Measurements from ENCODE around the gene CD300E. TPM values are rescaled to one million over a fixed set of nuclear protein-coding genes. Genes with fewer than 3 reads are reported as not detected.

The CD300E gene
- total and polyA plus RNA-seq, 2 donors (not counting 1 experiment from before 2014, with no cell fraction given): not detected

- Histone ChIP-seq H3K9ac (ENCODE audit: insufficient read depth, low read length) (no peak overlapping the region), H3K4me1 (ENCODE audit: control insufficient read depth, extremely low read depth, insufficient read depth, low read length) (no peaks in the 10 kb centered on the region), H3K4me3 (replicated peaks in 1 of 4; ENCODE audit: control extremely low read depth in 1 of 4, insufficient read depth in 1 of 4, low read depth in 3 of 4, low read length in 4 of 4) (no peak overlapping the region), H3K9me3 (ENCODE audit: control insufficient read depth, insufficient read depth, low read depth, low read length) (no peaks in the 10 kb centered on the region), H3K4me2 (ENCODE audit: extremely low read depth, insufficient read depth, low read length) (no peak overlapping the region), H3K36me3 (ENCODE audit: control insufficient read depth, insufficient read depth, low read length) (no peaks in the 10 kb centered on the region), H3K79me2 (ENCODE audit: control insufficient read depth, insufficient read depth, low read length) (no peaks in the 10 kb centered on the region), H3K27me3 (ENCODE audit: control insufficient read depth, insufficient read depth, low read length) (no peaks in the 10 kb centered on the region), H4K20me1 (ENCODE audit: control insufficient read depth, extremely low read depth, insufficient read depth, low read length) (no peaks in the 10 kb centered on the region), H2AFZ (ENCODE audit: low read length) (no peak overlapping the region), H3K27ac (ENCODE audit: insufficient read depth, low read length) (no peak overlapping the region)
- no peak for TF ChIP-seq EZH2 (IDR thresholded peaks at IDR 0.05; ENCODE audit: low read length, missing control alignments)
- no peak for DNase-seq (ENCODE audit: low read depth in 2 of 2)
Measured at GRCh38 chr17:74644419-74644818, 20.9 kb upstream of the CD300E start.

GRCh38 chr17:74643826-74644225, 20.3 kb upstream of the CD300E start:
- Histone ChIP-seq H3K79me2 (ENCODE audit: control insufficient read depth, insufficient read depth, low read length) (no peaks in the 10 kb centered on the region), H3K27me3 (ENCODE audit: control insufficient read depth, insufficient read depth, low read length) (no peaks in the 10 kb centered on the region), H4K20me1 (ENCODE audit: control insufficient read depth, extremely low read depth, insufficient read depth, low read length) (no peaks in the 10 kb centered on the region), H3K4me2 (ENCODE audit: extremely low read depth, insufficient read depth, low read length) (no peak overlapping the region), H3K4me1 (ENCODE audit: control insufficient read depth, extremely low read depth, insufficient read depth, low read length) (no peaks in the 10 kb centered on the region), H3K36me3 (ENCODE audit: control insufficient read depth, insufficient read depth, low read length) (no peaks in the 10 kb centered on the region), H2AFZ (ENCODE audit: low read length) (no peak overlapping the region), H3K27ac (ENCODE audit: insufficient read depth, low read length) (no peak overlapping the region), H3K4me3 (replicated peaks in 1 of 4; ENCODE audit: control extremely low read depth in 1 of 4, insufficient read depth in 1 of 4, low read depth in 3 of 4, low read length in 4 of 4) (no peak overlapping the region), H3K9ac (ENCODE audit: insufficient read depth, low read length) (no peak overlapping the region), H3K9me3 (ENCODE audit: control insufficient read depth, insufficient read depth, low read depth, low read length) (no peaks in the 10 kb centered on the region)
- DNase-seq (ENCODE audit: low read depth in 2 of 2): no peak
- TF ChIP-seq CTCF (conservative IDR thresholded peaks at IDR 0.05 in 1 of 2, IDR thresholded peaks at IDR 0.05 in 1 of 2; ENCODE audit: low read depth in 1 of 2, low read length in 2 of 2): no peak
- no peak for TF ChIP-seq EZH2 (IDR thresholded peaks at IDR 0.05; ENCODE audit: low read length, missing control alignments)

- no peak overlapping the region for H3K4me2 ChIP-seq (ENCODE audit: extremely low read depth, insufficient read depth, low read length)
- H3K9me3 ChIP-seq (ENCODE audit: control insufficient read depth, insufficient read depth, low read depth, low read length): no peaks in the 10 kb centered on the region
- H3K79me2 ChIP-seq (ENCODE audit: control insufficient read depth, insufficient read depth, low read length): no peaks in the 10 kb centered on the region
- H3K27me3 ChIP-seq (ENCODE audit: control insufficient read depth, insufficient read depth, low read length): no peaks in the 10 kb centered on the region
- H3K4me1 ChIP-seq (ENCODE audit: control insufficient read depth, extremely low read depth, insufficient read depth, low read length): no peaks in the 10 kb centered on the region
- no peaks in the 10 kb centered on the region for H4K20me1 ChIP-seq (ENCODE audit: control insufficient read depth, extremely low read depth, insufficient read depth, low read length)
- no peak overlapping the region for H3K9ac ChIP-seq (ENCODE audit: insufficient read depth, low read length)
- H3K27ac ChIP-seq (ENCODE audit: insufficient read depth, low read length): no peak overlapping the region
- H3K4me3 ChIP-seq (replicated peaks in 1 of 4; ENCODE audit: control extremely low read depth in 1 of 4, insufficient read depth in 1 of 4, low read depth in 3 of 4, low read length in 4 of 4): no peak overlapping the region
- no peaks in the 10 kb centered on the region for H3K36me3 ChIP-seq (ENCODE audit: control insufficient read depth, insufficient read depth, low read length)
- no peak overlapping the region for H2AFZ ChIP-seq (ENCODE audit: low read length)
- no peak for TF ChIP-seq EZH2 (IDR thresholded peaks at IDR 0.05; ENCODE audit: low read length, missing control alignments)
- no peak for TF ChIP-seq CTCF (conservative IDR thresholded peaks at IDR 0.05 in 1 of 2, IDR thresholded peaks at IDR 0.05 in 1 of 2; ENCODE audit: low read depth in 1 of 2, low read length in 2 of 2)
- no peak for DNase-seq (ENCODE audit: low read depth in 2 of 2)
Measured at GRCh38 chr17:74642995-74643394, 19.5 kb upstream of the CD300E start.

Data from fibroblast of lung (primary cell).